Activated naive CD4-positive, alpha-beta T cell treated with anti-CD3 and anti-CD28 coated beads for 36 hours (primary cell): ENCODE results near the gene USH2A. TPM values are rescaled to one million over a fixed set of nuclear protein-coding genes. Genes with fewer than 3 reads are reported as not detected.
"Not testable (repeated sequence)": the region's sequence is repeated elsewhere in the genome, so short reads cannot be mapped to it uniquely, and the experiment has no call there.

Experiments used
- CTCF ChIA-PET: fragments of 350-600 bp; sonication (Branson Sonifier 250); formaldehyde crosslinking; loops from one replicate; lab custom pipeline; 2021; ENCODE audit warnings: antibody characterized with exemption; lab: Charles Lee
- DNase-seq: peaks from one replicate; pipeline ENCODE4 v3.0.0-alpha.2; 2020
- H3K27ac Mint-ChIP-seq: one replicate; pipeline ENCODE4 v1.8.0; 2021; ENCODE audit warnings: mild to moderate bottlenecking, mixed read lengths
- H3K27me3 Mint-ChIP-seq: one replicate; pipeline ENCODE4 v1.8.0; 2021; ENCODE audit warnings: low read depth, mixed read lengths
- H3K36me3 Mint-ChIP-seq: one replicate; pipeline ENCODE4 v1.8.0; 2021; ENCODE audit warnings: low read depth, mixed read lengths
- H3K4me1 Mint-ChIP-seq: one replicate; pipeline ENCODE4 v1.8.0; 2021; ENCODE audit warnings: low read depth, mixed read lengths
- H3K4me3 Mint-ChIP-seq: one replicate; pipeline ENCODE4 v1.8.0; 2021; ENCODE audit warnings: mild to moderate bottlenecking, moderate library complexity, mixed read lengths
- H3K9me3 Mint-ChIP-seq: one replicate; pipeline ENCODE4 v1.8.0; 2021; ENCODE audit warnings: mixed read lengths
- intact Hi-C: fragments of 100-400 bp; cut with micrococcal nuclease; formaldehyde crosslinking; loops from one replicate; pipeline ENCODE4 v1.15.1; 2023
- total RNA-seq, 2 experiments: library from RNA; stranded (reverse); gene quantifications; one replicate each; pipeline ENCODE4 v1.2.3, GENCODE V29; 2021

The USH2A gene
- total RNA-seq, 2 experiments from 2014 or later = not detected

GRCh38 chr1:216044538-216044937 is 378.7 kb downstream of the USH2A start:
- H3K36me3 Mint-ChIP-seq = no peaks in the 10 kb centered on the region
- no peaks in the 10 kb centered on the region for H3K4me1 Mint-ChIP-seq
- no peak overlapping the region for H3K27ac Mint-ChIP-seq
- no peaks in the 10 kb centered on the region for H3K27me3 Mint-ChIP-seq
- intact Hi-C loops = no loop called here
- DNase-seq = no peak
- no peak overlapping the region for H3K4me3 Mint-ChIP-seq
- H3K9me3 Mint-ChIP-seq = peaks cover 3% of the 10 kb centered on the region
- CTCF ChIA-PET = interaction anchor here (0.6 kb wide), 1 partner anchor 15 kb away, joined by 3 read pairs; no protein-coding TSS in a partner anchor

DNA sequence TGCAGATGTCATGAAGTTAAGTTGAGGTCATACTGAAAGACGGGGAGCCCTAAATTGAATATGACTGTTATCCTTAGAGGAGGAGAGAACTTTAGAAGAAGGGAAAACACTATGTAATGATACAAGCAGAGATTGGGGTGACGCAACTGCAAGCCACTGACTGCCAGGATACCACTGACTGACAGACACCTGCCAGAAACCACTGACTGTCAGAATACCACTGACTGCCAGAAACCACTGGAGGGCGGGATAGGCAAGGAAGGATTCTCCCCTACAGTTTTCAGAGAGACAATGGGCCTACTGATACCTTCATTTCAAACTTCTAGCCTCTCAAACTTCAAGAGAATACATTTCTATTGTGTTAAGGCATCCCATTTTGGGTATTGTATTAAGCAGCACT is 388.7 kb downstream of the USH2A start:
- H3K27me3 Mint-ChIP-seq = no peaks in the 10 kb centered on the region
- CTCF ChIA-PET = no interaction called here
- no peaks in the 10 kb centered on the region for H3K36me3 Mint-ChIP-seq
- no peak for DNase-seq
- no peak overlapping the region for H3K27ac Mint-ChIP-seq
- intact Hi-C loops = no loop called here
- H3K4me3 Mint-ChIP-seq = no peak overlapping the region
- no peaks in the 10 kb centered on the region for H3K9me3 Mint-ChIP-seq
- no peaks in the 10 kb centered on the region for H3K4me1 Mint-ChIP-seq

DNA sequence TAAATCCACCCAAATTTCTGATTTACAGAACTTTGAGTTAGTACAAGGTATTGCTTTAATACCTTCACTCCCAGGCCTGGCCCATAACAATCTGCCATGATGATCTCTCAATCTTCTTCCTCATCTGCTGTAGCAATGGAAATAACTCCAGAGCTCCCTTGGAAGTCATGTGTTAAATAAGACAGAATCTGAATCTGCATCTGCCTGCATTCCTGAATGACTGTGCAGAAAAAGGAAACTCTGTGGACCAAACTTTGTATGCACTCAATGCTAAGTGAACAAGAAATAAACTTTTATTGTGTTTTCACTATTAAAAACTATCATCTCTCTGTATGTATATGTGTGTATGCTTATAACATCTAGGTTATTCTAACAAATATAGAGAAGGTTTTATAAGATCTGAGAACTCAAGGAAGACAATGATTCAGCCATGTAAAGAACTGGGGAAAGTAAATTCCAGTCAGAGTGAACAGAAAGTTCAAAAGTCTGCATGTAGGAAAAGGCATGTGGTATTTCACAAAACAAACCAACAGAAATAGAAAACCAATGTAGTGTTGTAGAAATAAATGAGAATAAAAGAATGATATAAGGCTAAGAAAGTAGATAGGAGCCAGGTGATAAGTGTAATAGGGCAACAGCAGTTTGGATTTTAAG is 390.2 kb downstream of the USH2A start:
- no peaks in the 10 kb centered on the region for H3K36me3 Mint-ChIP-seq
- no peaks in the 10 kb centered on the region for H3K9me3 Mint-ChIP-seq
- CTCF ChIA-PET = no interaction called here
- H3K27ac Mint-ChIP-seq = no peak overlapping the region
- DNase-seq = no peak
- no peak overlapping the region for H3K4me3 Mint-ChIP-seq
- H3K4me1 Mint-ChIP-seq = no peaks in the 10 kb centered on the region
- intact Hi-C loops = no loop called here
- H3K27me3 Mint-ChIP-seq = no peaks in the 10 kb centered on the region

GRCh38 chr1:216032284-216032683 is 391.0 kb downstream of the USH2A start:
- H3K4me3 Mint-ChIP-seq = no peak overlapping the region
- no peak for DNase-seq
- H3K27ac Mint-ChIP-seq = no peak overlapping the region
- H3K27me3 Mint-ChIP-seq = no peaks in the 10 kb centered on the region
- no peaks in the 10 kb centered on the region for H3K4me1 Mint-ChIP-seq
- no peaks in the 10 kb centered on the region for H3K36me3 Mint-ChIP-seq
- CTCF ChIA-PET = no interaction called here
- intact Hi-C loops = no loop called here
- H3K9me3 Mint-ChIP-seq = no peaks in the 10 kb centered on the region

DNA sequence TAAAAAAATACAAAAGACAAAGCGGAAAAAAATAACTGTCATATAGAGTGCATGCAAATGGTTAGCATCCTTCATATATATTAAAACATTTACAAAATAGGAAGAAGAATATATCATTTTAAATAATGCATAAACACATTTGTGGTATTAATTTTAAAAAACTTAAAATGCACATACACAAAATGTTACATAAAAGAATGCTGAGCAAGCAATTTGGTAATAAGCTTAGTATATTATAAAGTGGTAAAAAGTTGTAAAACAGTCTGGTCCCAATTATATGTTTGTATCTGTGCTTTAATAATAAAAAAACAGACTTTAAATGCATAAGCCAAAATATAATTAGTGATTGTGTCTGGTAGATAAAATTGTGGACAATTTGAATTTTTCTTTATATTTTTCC is 394.6 kb downstream of the USH2A start:
- H3K36me3 Mint-ChIP-seq = no peaks in the 10 kb centered on the region
- DNase-seq = no peak
- CTCF ChIA-PET = no interaction called here
- no peaks in the 10 kb centered on the region for H3K9me3 Mint-ChIP-seq
- no peak overlapping the region for H3K27ac Mint-ChIP-seq
- intact Hi-C loops = no loop called here
- H3K27me3 Mint-ChIP-seq = no peaks in the 10 kb centered on the region
- H3K4me3 Mint-ChIP-seq = no peak overlapping the region
- no peaks in the 10 kb centered on the region for H3K4me1 Mint-ChIP-seq

GRCh38 chr1:216024546-216024945 is 398.7 kb downstream of the USH2A start:
- H3K27ac Mint-ChIP-seq = no peak overlapping the region
- H3K4me1 Mint-ChIP-seq = no peaks in the 10 kb centered on the region
- no peak overlapping the region for H3K4me3 Mint-ChIP-seq
- H3K36me3 Mint-ChIP-seq = no peaks in the 10 kb centered on the region
- CTCF ChIA-PET = no interaction called here
- intact Hi-C loops = no loop called here
- no peak for DNase-seq
- peaks cover 3% of the 10 kb centered on the region for H3K9me3 Mint-ChIP-seq
- no peaks in the 10 kb centered on the region for H3K27me3 Mint-ChIP-seq

- Mint-ChIP-seq H3K27me3 (no peaks in the 10 kb centered on the region), H3K27ac (no peak overlapping the region), H3K4me3 (no peak overlapping the region), H3K36me3 (no peaks in the 10 kb centered on the region), H3K9me3 (peaks cover 3% of the 10 kb centered on the region), H3K4me1 (no peaks in the 10 kb centered on the region)
- intact Hi-C loops = no loop called here
- CTCF ChIA-PET = interaction anchor here (0.6 kb wide), 1 partner anchor 17 kb away, joined by 3 read pairs; no protein-coding TSS in a partner anchor
- DNase-seq = no peak
Measured at GRCh38 chr1:216020743-216021345, 402.4 kb downstream of the USH2A start.

GRCh38 chr1:216015116-216015515 is 408.1 kb downstream of the USH2A start:
- intact Hi-C loops = no loop called here
- H3K36me3 Mint-ChIP-seq = no peaks in the 10 kb centered on the region
- peaks cover 3% of the 10 kb centered on the region for H3K9me3 Mint-ChIP-seq
- DNase-seq = no peak
- H3K27me3 Mint-ChIP-seq = no peaks in the 10 kb centered on the region
- H3K27ac Mint-ChIP-seq = no peak overlapping the region
- H3K4me3 Mint-ChIP-seq = no peak overlapping the region
- no peaks in the 10 kb centered on the region for H3K4me1 Mint-ChIP-seq
- CTCF ChIA-PET = no interaction called here

- Mint-ChIP-seq H3K4me3 (no peak overlapping the region), H3K27me3 (no peaks in the 10 kb centered on the region), H3K36me3 (no peaks in the 10 kb centered on the region), H3K9me3 (peaks cover 7% of the 10 kb centered on the region), H3K27ac (no peak overlapping the region), H3K4me1 (no peaks in the 10 kb centered on the region)
- no peak for DNase-seq
- CTCF ChIA-PET = no interaction called here
- intact Hi-C loops = no loop called here
Measured at GRCh38 chr1:216014086-216014485, 409.2 kb downstream of the USH2A start.

- intact Hi-C loops, H3K27me3 Mint-ChIP-seq, DNase-seq, H3K36me3 Mint-ChIP-seq, CTCF ChIA-PET, H3K4me3 Mint-ChIP-seq, H3K4me1 Mint-ChIP-seq, H3K27ac Mint-ChIP-seq, H3K9me3 Mint-ChIP-seq: not testable (repeated sequence)
Measured at GRCh38 chr1:216009456-216009855, 413.8 kb downstream of the USH2A start.

GRCh38 chr1:216005916-216006315 is 417.3 kb downstream of the USH2A start:
- CTCF ChIA-PET = no interaction called here
- Mint-ChIP-seq H3K4me1 (no peaks in the 10 kb centered on the region), H3K27me3 (no peaks in the 10 kb centered on the region), H3K36me3 (no peaks in the 10 kb centered on the region), H3K27ac (no peak overlapping the region), H3K4me3 (no peak overlapping the region), H3K9me3 (peaks cover 6% of the 10 kb centered on the region)
- DNase-seq = no peak
- intact Hi-C loops = no loop called here

DNA sequence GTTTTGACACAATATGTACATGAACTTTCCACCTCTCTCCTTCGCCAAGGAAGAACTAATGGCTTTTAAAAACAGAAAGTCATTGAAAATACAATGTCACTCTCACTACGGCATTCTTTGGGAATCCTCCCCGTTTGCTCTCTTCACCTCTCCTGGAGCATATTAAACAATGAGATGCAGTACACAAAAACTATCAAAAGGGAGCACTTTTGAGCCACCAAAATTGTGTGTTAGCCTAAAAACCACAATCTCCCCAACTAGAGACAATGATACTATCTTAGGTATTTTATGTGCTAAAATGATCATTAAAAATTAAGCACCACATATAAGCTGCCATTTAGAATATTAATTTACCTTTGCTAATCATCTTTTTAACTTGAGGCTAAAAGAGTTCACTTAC is 430.6 kb downstream of the USH2A start:
- H3K27me3 Mint-ChIP-seq = no peaks in the 10 kb centered on the region
- no peak overlapping the region for H3K27ac Mint-ChIP-seq
- CTCF ChIA-PET = no interaction called here
- no peak for DNase-seq
- no peak overlapping the region for H3K4me3 Mint-ChIP-seq
- H3K36me3 Mint-ChIP-seq = no peaks in the 10 kb centered on the region
- intact Hi-C loops = no loop called here
- H3K9me3 Mint-ChIP-seq = no peaks in the 10 kb centered on the region
- no peaks in the 10 kb centered on the region for H3K4me1 Mint-ChIP-seq

- no peak overlapping the region for H3K27ac Mint-ChIP-seq
- DNase-seq = no peak
- CTCF ChIA-PET = no interaction called here
- H3K4me1 Mint-ChIP-seq = no peaks in the 10 kb centered on the region
- no peaks in the 10 kb centered on the region for H3K27me3 Mint-ChIP-seq
- intact Hi-C loops = no loop called here
- H3K4me3 Mint-ChIP-seq = no peak overlapping the region
- H3K36me3 Mint-ChIP-seq = no peaks in the 10 kb centered on the region
- H3K9me3 Mint-ChIP-seq = peaks cover 2% of the 10 kb centered on the region
Measured at GRCh38 chr1:215987092-215987875, 436.0 kb downstream of the USH2A start.
